Measurements from ENCODE around the gene DCXR.

DNA sequence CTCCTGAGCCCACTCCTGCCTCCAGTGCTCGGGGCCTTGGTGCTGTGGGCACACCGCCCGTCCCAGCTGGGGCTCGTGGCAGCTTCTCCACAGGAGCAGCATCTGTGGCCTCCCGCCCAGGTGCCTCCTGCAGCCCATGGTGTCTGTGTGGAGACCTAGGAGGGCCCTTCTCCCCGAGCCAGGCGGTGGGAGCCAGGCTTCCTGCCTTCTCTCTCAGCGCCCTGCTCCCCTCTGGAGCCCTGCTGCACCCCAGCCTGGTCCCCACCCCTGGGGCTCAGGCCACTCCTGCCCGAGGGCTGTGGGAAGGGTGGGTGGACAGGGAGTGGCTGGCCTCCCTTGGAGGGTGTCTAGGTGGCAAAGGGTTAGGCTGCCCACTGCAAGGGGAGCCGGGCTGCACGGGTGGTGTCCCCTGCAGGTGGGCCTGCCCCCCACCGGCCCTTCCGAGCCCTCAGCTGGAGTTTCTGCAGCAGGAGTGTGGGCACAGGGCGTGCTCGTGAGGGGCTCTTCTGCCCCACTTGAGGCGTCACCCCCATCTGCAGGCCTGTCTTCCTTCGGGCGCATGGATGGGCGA lies 25.8 kb downstream of the DCXR start:
- TF ChIP-seq POLR2AphosphoS5 (IDR thresholded peaks at IDR 0.05; ENCODE audit: borderline replicate concordance, low read depth, low read length) (no peak), FOXP2 (optimal IDR thresholded peaks at IDR 0.05; ENCODE audit: control extremely low read depth, extremely low read length, insufficient read depth) (no peak), EZH2 (IDR thresholded peaks at IDR 0.05) (no peak)

Data from SK-N-MC (cell line).